GM10266 (cell line): ENCODE data around the gene GPC3.

Source experiments
- DNase-seq: peaks from one replicate; pipeline ENCODE4 v3.0.0; 2012; ENCODE audit errors: extremely low spot score
- CTCF ChIP-seq: IDR thresholded peaks from 2 replicates; pipeline ENCODE4 v1.5.1; 2012; ENCODE audit warnings: mild to moderate bottlenecking, low read depth; ENCODE audit not compliant: control insufficient read depth, insufficient read depth; ENCODE audit errors: missing control alignments

The GPC3 gene

GRCh38 chrX:133523526-133523925 is 461.9 kb downstream of the GPC3 start:
- no peak for DNase-seq
- TF ChIP-seq CTCF: no peak

GRCh38 chrX:133523081-133523487 is 462.3 kb downstream of the GPC3 start:
- no peak for DNase-seq
- no peak for TF ChIP-seq CTCF

GRCh38 chrX:133516686-133517085 is 468.7 kb downstream of the GPC3 start:
- no peak for DNase-seq
- no peak for TF ChIP-seq CTCF

- no peak for DNase-seq
- TF ChIP-seq CTCF: no peak
These were observed 470.9 kb downstream of the GPC3 start for GRCh38 chrX:133514486-133514885.

- DNase-seq: no peak
- no peak for TF ChIP-seq CTCF
These were observed 472.3 kb downstream of the GPC3 start for GRCh38 chrX:133513123-133513522.

GRCh38 chrX:133511041-133511440 is 474.4 kb downstream of the GPC3 start:
- TF ChIP-seq CTCF: no peak

GRCh38 chrX:133497356-133497755 is 488.0 kb downstream of the GPC3 start:
- no peak for DNase-seq
- no peak for TF ChIP-seq CTCF

More at GRCh38 chrX:133511041-133511440, 474.4 kb downstream of the GPC3 start:
- no peak for DNase-seq
